ENCODE measurements around the gene SGTA. TPM values are rescaled to one million over a fixed set of nuclear protein-coding genes. Genes with fewer than 3 reads are reported as not detected.
A peak's percentile ranks its signal among the peaks of the same experiment; 100 is the strongest.
"Not testable (repeated sequence)": the region's sequence is repeated elsewhere in the genome, so short reads cannot be mapped to it uniquely, and the experiment has no call there.

SGTA gene
- total RNA-seq, 1 experiment from 2014 or later = 109 TPM

DNA sequence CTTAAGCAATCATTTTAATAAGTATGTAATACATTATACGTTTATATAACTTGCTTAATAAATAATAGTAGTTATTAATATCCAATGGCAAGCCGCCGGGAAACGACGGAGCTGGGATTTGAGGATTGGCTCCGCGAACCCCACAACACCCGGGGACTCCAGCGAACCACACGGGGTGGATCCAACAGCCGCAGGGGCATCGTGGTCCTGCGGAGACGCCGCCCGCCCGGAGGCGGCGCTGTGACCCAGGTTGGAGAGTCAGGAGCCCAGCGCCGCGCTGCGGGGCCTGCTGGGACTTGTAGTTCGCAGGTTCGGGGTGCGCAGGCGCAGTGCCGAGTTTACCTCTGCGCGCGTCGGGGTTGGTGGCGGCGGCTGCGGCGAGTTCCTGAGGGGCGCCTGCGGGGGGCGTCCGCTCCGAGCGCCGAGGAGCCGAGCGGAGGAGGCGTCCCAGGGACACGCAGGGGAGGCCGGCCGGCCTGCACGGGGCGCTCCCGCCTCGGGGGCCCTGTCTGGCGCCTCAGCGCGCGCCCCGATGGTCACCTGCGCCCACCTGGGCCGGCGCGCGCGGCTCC is 36.6 kb upstream of the SGTA start, which contains the start of gene ZNF554 (continued):
- TF ChIP-seq JUND (IDR thresholded peaks at IDR 0.05) = no peak
- TF ChIP-seq, protein P1, sequence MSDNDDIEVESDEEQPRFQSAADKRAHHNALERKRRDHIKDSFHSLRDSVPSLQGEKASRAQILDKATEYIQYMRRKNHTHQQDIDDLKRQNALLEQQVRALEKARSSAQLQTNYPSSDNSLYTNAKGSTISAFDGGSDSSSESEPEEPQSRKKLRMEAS (IDR thresholded peaks at IDR 0.05) = peak; percentile 67; the same call in 1 of the 2 replicates
- no peak; the same call in 1 of the 2 replicates for TF ChIP-seq ELF1 (IDR thresholded peaks at IDR 0.05; ENCODE audit: borderline replicate concordance, low read depth)

DNA sequence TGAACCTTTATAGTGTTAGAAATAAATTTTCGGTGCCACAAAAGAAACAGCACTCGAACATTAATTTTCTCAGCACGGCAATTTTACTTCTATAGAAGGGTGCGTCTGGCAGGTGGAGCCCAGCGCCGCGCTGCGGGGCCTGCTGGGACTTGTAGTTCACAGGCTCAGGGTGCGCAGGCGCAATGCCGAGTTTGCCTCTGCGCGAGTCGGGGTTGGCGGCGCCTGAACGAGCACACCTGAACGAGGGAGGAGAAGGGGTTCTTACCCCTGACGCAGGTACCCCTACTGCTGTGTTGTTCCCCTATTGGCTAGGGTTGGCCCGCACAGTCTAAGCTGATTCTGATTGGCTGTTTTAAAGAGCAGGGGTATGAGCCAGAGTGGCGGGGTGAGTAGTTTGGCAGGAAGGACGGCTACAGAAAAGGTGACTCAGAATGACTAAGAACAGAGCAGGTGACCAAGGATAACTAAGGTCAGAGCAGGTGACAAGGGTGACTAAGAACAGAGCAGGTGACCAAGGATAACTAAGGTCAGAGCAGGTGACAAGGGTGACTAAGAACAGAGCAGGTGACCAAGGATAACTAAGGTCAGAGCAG is 34.3 kb upstream of the SGTA start:
- H3K79me2 ChIP-seq (ENCODE audit: insufficient read depth, low read length); POLR2A ChIA-PET; CTCF ChIA-PET; ATAC-seq; H4K20me1 ChIP-seq (ENCODE audit: insufficient read depth); H3K9ac ChIP-seq (ENCODE audit: low read length); H3K27me3 ChIP-seq (ENCODE audit: insufficient read depth, low read length); H2AFZ ChIP-seq (ENCODE audit: low read depth, low read length, poor library complexity, severe bottlenecking); H3K36me3 ChIP-seq (ENCODE audit: control insufficient read depth in 1 of 2, insufficient read depth in 2 of 2, low read length in 2 of 2); H3K4me3 ChIP-seq (replicated peaks in 1 of 2; ENCODE audit: low read depth in 1 of 2, low read length in 2 of 2); H3K9me3 ChIP-seq (ENCODE audit: control insufficient read depth in 1 of 2, insufficient read depth in 1 of 2, low read depth in 1 of 2, low read length in 2 of 2); RAD21 ChIA-PET (ENCODE audit: low non-redundant PET in 1 of 2, low total read pairs in 2 of 2, uncharacterized antibody in 2 of 2, unreplicated experiment in 2 of 2); BruUV-seq (replicated peaks); H3K9me2 ChIP-seq (ENCODE audit: insufficient read depth); intact Hi-C loops (cut with micrococcal nuclease): not testable (repeated sequence)
- peak overlapping the region; percentile 31 for H3K4me2 ChIP-seq (ENCODE audit: low read length)
- DNase-seq (ENCODE audit: low read depth, low spot score) = peak; percentile 50
- peaks cover 6 to 18% of the 10 kb centered on the region in 2 experiments for H3K4me1 ChIP-seq (ENCODE audit: control insufficient read depth in 1 of 2, insufficient read depth in 2 of 2, low read length in 2 of 2)
- peak overlapping the region; percentile 47; the same call in 1 of the 2 replicates for H3K27ac ChIP-seq (ENCODE audit: low read depth, low read length)
- TF ChIP-seq FOSL1 (IDR thresholded peaks at IDR 0.05; ENCODE audit: low read depth) (peak; percentile 80), JUND (IDR thresholded peaks at IDR 0.05) (peak; percentile 62), SP1 (IDR thresholded peaks at IDR 0.05; ENCODE audit: low read depth) (peak; percentile 41; the same call in 1 of the 2 replicates)

DNA sequence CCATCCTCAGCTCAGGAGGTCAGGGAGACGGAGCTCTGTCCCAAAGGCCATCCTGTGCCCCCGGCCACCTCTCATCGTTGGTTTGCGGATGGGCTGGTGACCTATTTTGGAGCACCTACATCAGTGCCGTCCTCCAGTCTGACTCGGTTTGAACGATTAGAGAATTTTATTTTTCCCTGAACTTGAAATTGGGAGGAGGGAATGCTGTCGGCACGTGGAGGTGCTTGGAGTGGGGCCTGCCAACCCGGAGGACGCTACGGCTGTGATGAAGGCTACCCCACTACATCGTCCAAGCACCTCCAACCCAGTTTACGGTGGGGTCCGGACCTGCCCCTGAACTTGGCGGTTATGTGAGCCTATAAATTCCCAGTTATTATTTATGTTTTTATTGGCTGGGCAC is 33.6 kb upstream of the SGTA start:
- Histone ChIP-seq H3K4me3 (replicated peaks in 1 of 2; ENCODE audit: low read depth in 1 of 2, low read length in 2 of 2) (no peak overlapping the region), H3K79me2 (ENCODE audit: insufficient read depth, low read length) (0 out of 2 replicates have a peak, but pooled peaks cover 4% of the 10 kb centered on the region), H3K27ac (ENCODE audit: low read depth, low read length) (no peak overlapping the region; the same call in 1 of the 2 replicates), H3K36me3 (ENCODE audit: control insufficient read depth in 1 of 2, insufficient read depth in 2 of 2, low read length in 2 of 2) (peaks cover 0 to 2% of the 10 kb centered on the region in 2 experiments; a peak in 2 of 4 replicates), H3K9ac (ENCODE audit: low read length) (no peak overlapping the region), H3K27me3 (ENCODE audit: insufficient read depth, low read length) (no peaks in the 10 kb centered on the region), H4K20me1 (ENCODE audit: insufficient read depth) (no peaks in the 10 kb centered on the region), H3K4me2 (ENCODE audit: low read length) (no peak overlapping the region), H3K9me3 (ENCODE audit: control insufficient read depth in 1 of 2, insufficient read depth in 1 of 2, low read depth in 1 of 2, low read length in 2 of 2) (no peaks in the 10 kb centered on the region), H3K9me2 (ENCODE audit: insufficient read depth) (no peaks in the 10 kb centered on the region), H2AFZ (ENCODE audit: low read depth, low read length, poor library complexity, severe bottlenecking) (no peak overlapping the region), H3K4me1 (ENCODE audit: control insufficient read depth in 1 of 2, insufficient read depth in 2 of 2, low read length in 2 of 2) (peaks cover 6 to 18% of the 10 kb centered on the region in 2 experiments)
- DNase-seq (ENCODE audit: low read depth, low spot score) (no peak), ATAC-seq (no peak)
- ChIA-PET CTCF (no interaction called here), POLR2A (no interaction called here), RAD21 (ENCODE audit: low non-redundant PET in 1 of 2, low total read pairs in 2 of 2, uncharacterized antibody in 2 of 2, unreplicated experiment in 2 of 2) (no interaction called here)
- BruUV-seq (replicated peaks) = no TSS peak
- intact Hi-C loops (cut with micrococcal nuclease) = no loop called here
- TF ChIP-seq RAD21 (IDR thresholded peaks at IDR 0.05; ENCODE audit: low read depth) (no peak), TCF7L2 (IDR thresholded peaks at IDR 0.05; ENCODE audit: borderline replicate concordance, extremely low read depth, insufficient read depth, insufficient read length) (no peak), SRF (IDR thresholded peaks at IDR 0.05; ENCODE audit: low read depth) (no peak), CEBPB (IDR thresholded peaks at IDR 0.05; ENCODE audit: low read depth) (no peak), POLR2AphosphoS5 (IDR thresholded peaks at IDR 0.05; ENCODE audit: low read depth, low read length) (no peak), ELF1 (IDR thresholded peaks at IDR 0.05; ENCODE audit: borderline replicate concordance, low read depth) (no peak)
- TF ChIP-seq, protein P2, sequence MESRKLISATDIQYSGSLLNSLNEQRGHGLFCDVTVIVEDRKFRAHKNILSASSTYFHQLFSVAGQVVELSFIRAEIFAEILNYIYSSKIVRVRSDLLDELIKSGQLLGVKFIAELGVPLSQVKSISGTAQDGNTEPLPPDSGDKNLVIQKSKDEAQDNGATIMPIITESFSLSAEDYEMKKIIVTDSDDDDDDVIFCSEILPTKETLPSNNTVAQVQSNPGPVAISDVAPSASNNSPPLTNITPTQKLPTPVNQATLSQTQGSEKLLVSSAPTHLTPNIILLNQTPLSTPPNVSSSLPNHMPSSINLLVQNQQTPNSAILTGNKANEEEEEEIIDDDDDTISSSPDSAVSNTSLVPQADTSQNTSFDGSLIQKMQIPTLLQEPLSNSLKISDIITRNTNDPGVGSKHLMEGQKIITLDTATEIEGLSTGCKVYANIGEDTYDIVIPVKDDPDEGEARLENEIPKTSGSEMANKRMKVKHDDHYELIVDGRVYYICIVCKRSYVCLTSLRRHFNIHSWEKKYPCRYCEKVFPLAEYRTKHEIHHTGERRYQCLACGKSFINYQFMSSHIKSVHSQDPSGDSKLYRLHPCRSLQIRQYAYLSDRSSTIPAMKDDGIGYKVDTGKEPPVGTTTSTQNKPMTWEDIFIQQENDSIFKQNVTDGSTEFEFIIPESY (IDR thresholded peaks at IDR 0.05; ENCODE audit: extremely low read depth, insufficient replicate concordance, low read length) = no peak
- TF ChIP-seq, protein P3, sequence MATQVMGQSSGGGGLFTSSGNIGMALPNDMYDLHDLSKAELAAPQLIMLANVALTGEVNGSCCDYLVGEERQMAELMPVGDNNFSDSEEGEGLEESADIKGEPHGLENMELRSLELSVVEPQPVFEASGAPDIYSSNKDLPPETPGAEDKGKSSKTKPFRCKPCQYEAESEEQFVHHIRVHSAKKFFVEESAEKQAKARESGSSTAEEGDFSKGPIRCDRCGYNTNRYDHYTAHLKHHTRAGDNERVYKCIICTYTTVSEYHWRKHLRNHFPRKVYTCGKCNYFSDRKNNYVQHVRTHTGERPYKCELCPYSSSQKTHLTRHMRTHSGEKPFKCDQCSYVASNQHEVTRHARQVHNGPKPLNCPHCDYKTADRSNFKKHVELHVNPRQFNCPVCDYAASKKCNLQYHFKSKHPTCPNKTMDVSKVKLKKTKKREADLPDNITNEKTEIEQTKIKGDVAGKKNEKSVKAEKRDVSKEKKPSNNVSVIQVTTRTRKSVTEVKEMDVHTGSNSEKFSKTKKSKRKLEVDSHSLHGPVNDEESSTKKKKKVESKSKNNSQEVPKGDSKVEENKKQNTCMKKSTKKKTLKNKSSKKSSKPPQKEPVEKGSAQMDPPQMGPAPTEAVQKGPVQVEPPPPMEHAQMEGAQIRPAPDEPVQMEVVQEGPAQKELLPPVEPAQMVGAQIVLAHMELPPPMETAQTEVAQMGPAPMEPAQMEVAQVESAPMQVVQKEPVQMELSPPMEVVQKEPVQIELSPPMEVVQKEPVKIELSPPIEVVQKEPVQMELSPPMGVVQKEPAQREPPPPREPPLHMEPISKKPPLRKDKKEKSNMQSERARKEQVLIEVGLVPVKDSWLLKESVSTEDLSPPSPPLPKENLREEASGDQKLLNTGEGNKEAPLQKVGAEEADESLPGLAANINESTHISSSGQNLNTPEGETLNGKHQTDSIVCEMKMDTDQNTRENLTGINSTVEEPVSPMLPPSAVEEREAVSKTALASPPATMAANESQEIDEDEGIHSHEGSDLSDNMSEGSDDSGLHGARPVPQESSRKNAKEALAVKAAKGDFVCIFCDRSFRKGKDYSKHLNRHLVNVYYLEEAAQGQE (IDR thresholded peaks at IDR 0.05; ENCODE audit: low read depth) = no peak

Data from HCT116 (cell line).